DMS53 treated with DMSO at 0.1 percent for 48 hours (cell line): ENCODE results near the gene PDE6H.

Source experiments
- DNase-seq: peaks from one replicate; lab custom pipeline; 2025; ENCODE audit not compliant: unreplicated experiment; lab: John Stamatoyannopoulos, UW

The PDE6H gene

GRCh38 chr12:14968478-14968877 is 4.4 kb upstream of the PDE6H start:
- no peak for DNase-seq

GRCh38 chr12:14970473-14970872 is 2.4 kb upstream of the PDE6H start:
- no peak for DNase-seq

- no peak for DNase-seq
Observed at GRCh38 chr12:14974633-14975032, 1.8 kb downstream of the PDE6H start.

GRCh38 chr12:14975457-14975856 is 2.6 kb downstream of the PDE6H start:
- no peak for DNase-seq

GRCh38 chr12:14976658-14977057 is 3.8 kb downstream of the PDE6H start:
- no peak for DNase-seq

GRCh38 chr12:14979468-14979867 is 6.6 kb downstream of the PDE6H start:
- DNase-seq = no peak

- DNase-seq = no peak
Observed at GRCh38 chr12:14981049-14981448, 8.2 kb downstream of the PDE6H start.

GRCh38 chr12:14982562-14982961 is 9.7 kb downstream of the PDE6H start:
- no peak for DNase-seq

- no peak for DNase-seq
Observed at GRCh38 chr12:14982991-14983390, 10.1 kb downstream of the PDE6H start.

GRCh38 chr12:14984036-14984435 is 11.2 kb downstream of the PDE6H start:
- no peak for DNase-seq

- DNase-seq = no peak
Observed at GRCh38 chr12:14984766-14985285, 12.0 kb downstream of the PDE6H start.

GRCh38 chr12:14986449-14986848 is 13.6 kb downstream of the PDE6H start:
- DNase-seq = no peak

GRCh38 chr12:14988035-14988434 is 15.2 kb downstream of the PDE6H start:
- no peak for DNase-seq

- no peak for DNase-seq
Observed at GRCh38 chr12:14989790-14990189, 16.9 kb downstream of the PDE6H start.

GRCh38 chr12:14991069-14991468 is 18.2 kb downstream of the PDE6H start:
- no peak for DNase-seq

- no peak for DNase-seq
Observed at GRCh38 chr12:14992673-14993072, 19.8 kb downstream of the PDE6H start.

GRCh38 chr12:14993117-14993516 is 20.3 kb downstream of the PDE6H start:
- DNase-seq = no peak

- no peak for DNase-seq
Observed at GRCh38 chr12:14993537-14994266, 20.9 kb downstream of the PDE6H start.

- DNase-seq = no peak
Observed at GRCh38 chr12:14994610-14995009, 21.8 kb downstream of the PDE6H start.

- DNase-seq = peak; percentile 82
Observed at GRCh38 chr12:14995583-14996425, 23.0 kb downstream of the PDE6H start.

GRCh38 chr12:14997998-14998397 is 25.2 kb downstream of the PDE6H start:
- no peak for DNase-seq

GRCh38 chr12:14999021-14999694 is 26.3 kb downstream of the PDE6H start:
- DNase-seq = no peak
